ENCODE measurements around the gene CSMD2.

The CSMD2 gene

GRCh38 chr1:33828654-33829053 is 336.4 kb downstream of the CSMD2 start:
- peaks cover 16% of the 10 kb centered on the region; the same call in 1 of the 2 replicates for H3K9me3 ChIP-seq (ENCODE audit: insufficient read depth, low read length)
- no peaks in the 10 kb centered on the region for H3K4me1 ChIP-seq (ENCODE audit: insufficient read depth, insufficient read length)
- H3K9ac ChIP-seq (ENCODE audit: insufficient read length, low read depth): no peak overlapping the region
- no peak overlapping the region for H3K4me3 ChIP-seq (ENCODE audit: insufficient read length, low read depth)
- TF ChIP-seq ZNF274 (IDR thresholded peaks at IDR 0.05; ENCODE audit: low read depth, low read length) (no peak), SUZ12 (IDR thresholded peaks at IDR 0.05; ENCODE audit: extremely low read depth, insufficient read depth, insufficient read length) (no peak), YY1 (IDR thresholded peaks at IDR 0.05; ENCODE audit: insufficient read depth, insufficient read length) (no peak)
- DNase-seq (ENCODE audit: low read depth, low spot score): no peak
- H3K27me3 ChIP-seq (ENCODE audit: insufficient read depth, insufficient read length): no peaks in the 10 kb centered on the region
- H3K36me3 ChIP-seq (ENCODE audit: insufficient read depth, insufficient read length, low read length): no peaks in the 10 kb centered on the region

GRCh38 chr1:33828059-33828458 is 337.0 kb downstream of the CSMD2 start:
- DNase-seq (ENCODE audit: low read depth, low spot score): no peak
- no peak for TF ChIP-seq ZNF274 (IDR thresholded peaks at IDR 0.05; ENCODE audit: low read depth, low read length)
- TF ChIP-seq SUZ12 (IDR thresholded peaks at IDR 0.05; ENCODE audit: extremely low read depth, insufficient read depth, insufficient read length): no peak
- no peak for TF ChIP-seq YY1 (IDR thresholded peaks at IDR 0.05; ENCODE audit: insufficient read depth, insufficient read length)

GRCh38 chr1:33826711-33827110 is 338.3 kb downstream of the CSMD2 start:
- DNase-seq (ENCODE audit: low read depth, low spot score): no peak

More at GRCh38 chr1:33828059-33828458, 337.0 kb downstream of the CSMD2 start:
- Histone ChIP-seq H3K4me3 (ENCODE audit: insufficient read length, low read depth) (no peak overlapping the region), H3K9ac (ENCODE audit: insufficient read length, low read depth) (no peak overlapping the region), H3K4me1 (ENCODE audit: insufficient read depth, insufficient read length) (no peaks in the 10 kb centered on the region), H3K27me3 (ENCODE audit: insufficient read depth, insufficient read length) (no peaks in the 10 kb centered on the region), H3K36me3 (ENCODE audit: insufficient read depth, insufficient read length, low read length) (no peaks in the 10 kb centered on the region), H3K9me3 (ENCODE audit: insufficient read depth, low read length) (peaks cover 16% of the 10 kb centered on the region; the same call in 1 of the 2 replicates)

GRCh38 chr1:33826311-33826710 is 338.7 kb downstream of the CSMD2 start:
- Histone ChIP-seq H3K27me3 (ENCODE audit: insufficient read depth, insufficient read length) (no peaks in the 10 kb centered on the region), H3K9me3 (ENCODE audit: insufficient read depth, low read length) (peaks cover 16% of the 10 kb centered on the region; the same call in 1 of the 2 replicates), H3K9ac (ENCODE audit: insufficient read length, low read depth) (no peak overlapping the region), H3K36me3 (ENCODE audit: insufficient read depth, insufficient read length, low read length) (no peaks in the 10 kb centered on the region), H3K4me3 (ENCODE audit: insufficient read length, low read depth) (no peak overlapping the region), H3K4me1 (ENCODE audit: insufficient read depth, insufficient read length) (no peaks in the 10 kb centered on the region)
- TF ChIP-seq SUZ12 (IDR thresholded peaks at IDR 0.05; ENCODE audit: extremely low read depth, insufficient read depth, insufficient read length) (no peak), ZNF274 (IDR thresholded peaks at IDR 0.05; ENCODE audit: low read depth, low read length) (no peak), YY1 (IDR thresholded peaks at IDR 0.05; ENCODE audit: insufficient read depth, insufficient read length) (no peak)
- no peak for DNase-seq (ENCODE audit: low read depth, low spot score)

More at GRCh38 chr1:33826711-33827110, 338.3 kb downstream of the CSMD2 start:
- TF ChIP-seq SUZ12 (IDR thresholded peaks at IDR 0.05; ENCODE audit: extremely low read depth, insufficient read depth, insufficient read length) (no peak), ZNF274 (IDR thresholded peaks at IDR 0.05; ENCODE audit: low read depth, low read length) (no peak), YY1 (IDR thresholded peaks at IDR 0.05; ENCODE audit: insufficient read depth, insufficient read length) (no peak)
- no peaks in the 10 kb centered on the region for H3K4me1 ChIP-seq (ENCODE audit: insufficient read depth, insufficient read length)
- no peaks in the 10 kb centered on the region for H3K27me3 ChIP-seq (ENCODE audit: insufficient read depth, insufficient read length)
- peaks cover 16% of the 10 kb centered on the region; the same call in 1 of the 2 replicates for H3K9me3 ChIP-seq (ENCODE audit: insufficient read depth, low read length)
- no peaks in the 10 kb centered on the region for H3K36me3 ChIP-seq (ENCODE audit: insufficient read depth, insufficient read length, low read length)
- H3K4me3 ChIP-seq (ENCODE audit: insufficient read length, low read depth): no peak overlapping the region
- no peak overlapping the region for H3K9ac ChIP-seq (ENCODE audit: insufficient read length, low read depth)

GRCh38 chr1:33825506-33825905 is 339.5 kb downstream of the CSMD2 start:
- H3K36me3 ChIP-seq (ENCODE audit: insufficient read depth, insufficient read length, low read length): no peaks in the 10 kb centered on the region
- no peak for TF ChIP-seq SUZ12 (IDR thresholded peaks at IDR 0.05; ENCODE audit: extremely low read depth, insufficient read depth, insufficient read length)
- TF ChIP-seq YY1 (IDR thresholded peaks at IDR 0.05; ENCODE audit: insufficient read depth, insufficient read length): no peak
- TF ChIP-seq ZNF274 (IDR thresholded peaks at IDR 0.05; ENCODE audit: low read depth, low read length): no peak
- H3K27me3 ChIP-seq (ENCODE audit: insufficient read depth, insufficient read length): no peaks in the 10 kb centered on the region
- no peak for DNase-seq (ENCODE audit: low read depth, low spot score)
- H3K9me3 ChIP-seq (ENCODE audit: insufficient read depth, low read length): peaks cover 16% of the 10 kb centered on the region; the same call in 1 of the 2 replicates
- H3K9ac ChIP-seq (ENCODE audit: insufficient read length, low read depth): no peak overlapping the region
- no peak overlapping the region for H3K4me3 ChIP-seq (ENCODE audit: insufficient read length, low read depth)
- no peaks in the 10 kb centered on the region for H3K4me1 ChIP-seq (ENCODE audit: insufficient read depth, insufficient read length)

GRCh38 chr1:33824971-33825370 is 340.1 kb downstream of the CSMD2 start:
- H3K4me3 ChIP-seq (ENCODE audit: insufficient read length, low read depth): no peak overlapping the region
- H3K27me3 ChIP-seq (ENCODE audit: insufficient read depth, insufficient read length): no peaks in the 10 kb centered on the region
- no peak for DNase-seq (ENCODE audit: low read depth, low spot score)
- no peaks in the 10 kb centered on the region for H3K4me1 ChIP-seq (ENCODE audit: insufficient read depth, insufficient read length)
- no peak overlapping the region for H3K9ac ChIP-seq (ENCODE audit: insufficient read length, low read depth)
- TF ChIP-seq ZNF274 (IDR thresholded peaks at IDR 0.05; ENCODE audit: low read depth, low read length) (no peak), SUZ12 (IDR thresholded peaks at IDR 0.05; ENCODE audit: extremely low read depth, insufficient read depth, insufficient read length) (no peak), YY1 (IDR thresholded peaks at IDR 0.05; ENCODE audit: insufficient read depth, insufficient read length) (no peak)
- H3K36me3 ChIP-seq (ENCODE audit: insufficient read depth, insufficient read length, low read length): no peaks in the 10 kb centered on the region
- peaks cover 15% of the 10 kb centered on the region; the same call in 1 of the 2 replicates for H3K9me3 ChIP-seq (ENCODE audit: insufficient read depth, low read length)

GRCh38 chr1:33824321-33824720 is 340.7 kb downstream of the CSMD2 start:
- no peak for DNase-seq (ENCODE audit: low read depth, low spot score)
- Histone ChIP-seq H3K27me3 (ENCODE audit: insufficient read depth, insufficient read length) (no peaks in the 10 kb centered on the region), H3K9ac (ENCODE audit: insufficient read length, low read depth) (no peak overlapping the region), H3K4me3 (ENCODE audit: insufficient read length, low read depth) (no peak overlapping the region), H3K4me1 (ENCODE audit: insufficient read depth, insufficient read length) (no peaks in the 10 kb centered on the region), H3K9me3 (ENCODE audit: insufficient read depth, low read length) (peaks cover 9% of the 10 kb centered on the region; the same call in 1 of the 2 replicates), H3K36me3 (ENCODE audit: insufficient read depth, insufficient read length, low read length) (no peaks in the 10 kb centered on the region)
- no peak for TF ChIP-seq SUZ12 (IDR thresholded peaks at IDR 0.05; ENCODE audit: extremely low read depth, insufficient read depth, insufficient read length)
- TF ChIP-seq YY1 (IDR thresholded peaks at IDR 0.05; ENCODE audit: insufficient read depth, insufficient read length): no peak
- TF ChIP-seq ZNF274 (IDR thresholded peaks at IDR 0.05; ENCODE audit: low read depth, low read length): no peak

Measured in NT2/D1 (cell line).